B cell (primary cell): Measurements from ENCODE around the gene POMT1. TPM values are rescaled to one million over a fixed set of nuclear protein-coding genes. Genes with fewer than 3 reads are reported as not detected.

Experiments
- ATAC-seq: fragments of 200-7000 bp; cut with Tn5 transposase; one replicate; pipeline ENCODE4 v1.10.0; 2021; ENCODE audit warnings: low read depth, mild to moderate bottlenecking, moderate number of reproducible peaks, moderate library complexity
- CTCF ChIA-PET: fragments of 350-600 bp; sonication (Branson Sonifier 250); formaldehyde crosslinking; loops from one replicate; lab custom pipeline; 2021; ENCODE audit warnings: antibody characterized with exemption, inconsistent platforms; lab: Charles Lee
- POLR2A ChIA-PET: fragments of 350-600 bp; sonication (Branson Sonifier 250); formaldehyde crosslinking; loops from one replicate; lab custom pipeline; 2021; ENCODE audit warnings: antibody characterized with exemption; lab: Charles Lee
- DNase-seq: peaks from one replicate; pipeline ENCODE4 v3.0.0; 2013
- H2AFZ ChIP-seq: 2 replicates; pipeline ENCODE4 v1.6.1; 2012; ENCODE audit warnings: mild to moderate bottlenecking, low read depth, low read length; ENCODE audit not compliant: insufficient read depth, poor library complexity, severe bottlenecking
- H3K27ac ChIP-seq, 2 donors: 1 replicate in 1 of 2; 2 replicates in 1 of 2; pipeline ENCODE4 v1.5.1; 2012 to 2013; ENCODE audit warnings: low read length in 2 of 2, mild to moderate bottlenecking in 2 of 2, moderate library complexity in 1 of 2
- H3K27me3 ChIP-seq, 4 experiments: fragments of 200-600 bp in 1 of 4; sonication (generic) in 1 of 4; replicated peaks in 1 of 4; 1 replicate in 2 of 4; 2 replicates in 2 of 4; pipeline versions ENCODE4 v1.6.1 to v1.7.0; 2013 to 2016; ENCODE audit warnings: low read length in 3 of 4, mild to moderate bottlenecking in 2 of 4, mixed read lengths in 1 of 4, moderate library complexity in 1 of 4; ENCODE audit not compliant: insufficient read depth in 4 of 4, control insufficient read depth in 3 of 4; ENCODE audit errors: control extremely low read depth in 1 of 4
- H3K36me3 ChIP-seq, 2 experiments: replicated peaks in 1 of 2; 1 replicate in 1 of 2; 2 replicates in 1 of 2; pipeline versions ENCODE4 v1.6.1 to v1.7.1; 2013; ENCODE audit warnings: low read length in 1 of 2; ENCODE audit not compliant: insufficient read depth in 2 of 2, control insufficient read depth in 1 of 2; ENCODE audit errors: control extremely low read depth in 1 of 2, extremely low read depth in 1 of 2
- H3K4me1 ChIP-seq, 2 donors: fragments of 200-600 bp in 1 of 2; sonication (generic) in 1 of 2; 1 replicate in 1 of 2; 2 replicates in 1 of 2; pipeline versions ENCODE4 v1.5.1 to v1.6.1; 2013 to 2017; ENCODE audit warnings: low read length in 2 of 2; ENCODE audit not compliant: control insufficient read depth in 2 of 2, insufficient read depth in 2 of 2
- H3K4me2 ChIP-seq: replicated peaks from 2 replicates; pipeline ENCODE3; 2012; ENCODE audit warnings: mild to moderate bottlenecking, low read depth, low read length; ENCODE audit not compliant: poor library complexity, severe bottlenecking
- H3K4me3 ChIP-seq, 5 experiments: fragments of 200-600 bp in 1 of 5; sonication (generic) in 1 of 5; 1 replicate in 3 of 5; 2 replicates in 2 of 5; pipeline versions ENCODE4 v1.5.1 to v1.7.0; 2011 to 2016; ENCODE audit warnings: low read length in 4 of 5, mild to moderate bottlenecking in 4 of 5, low read depth in 2 of 5, control low read depth in 1 of 5, moderate library complexity in 1 of 5; ENCODE audit not compliant: insufficient read depth in 1 of 5; ENCODE audit errors: control extremely low read depth in 1 of 5, extremely low read depth in 1 of 5
- H3K79me2 ChIP-seq: fragments of 200-600 bp; sonication (generic); one replicate; pipeline ENCODE4 v1.6.0; 2016; ENCODE audit warnings: low read length; ENCODE audit not compliant: control insufficient read depth, insufficient read depth
- H3K9ac ChIP-seq: fragments of 200-600 bp; sonication (generic); 2 replicates; pipeline ENCODE4 v1.6.1; 2017; ENCODE audit warnings: mild to moderate bottlenecking, low read length, moderate library complexity
- H3K9me3 ChIP-seq, 3 donors: one replicate each; pipeline versions ENCODE4 v1.6.1 to v1.7.1; 2013; ENCODE audit warnings: low read length in 2 of 3; ENCODE audit not compliant: control insufficient read depth in 2 of 3, insufficient read depth in 1 of 3; ENCODE audit errors: control extremely low read depth in 1 of 3
- H4K20me1 ChIP-seq: 2 replicates; pipeline ENCODE4 v1.6.0; 2012; ENCODE audit warnings: mild to moderate bottlenecking, low read length; ENCODE audit not compliant: insufficient read depth, control insufficient read depth, poor library complexity, severe bottlenecking
- H3K27ac Mint-ChIP-seq: one replicate; pipeline ENCODE4 v1.8.0; 2021; ENCODE audit warnings: mixed read lengths
- H3K27me3 Mint-ChIP-seq: one replicate; pipeline ENCODE4 v1.8.0; 2021; ENCODE audit warnings: mixed read lengths
- H3K4me1 Mint-ChIP-seq: one replicate; pipeline ENCODE4 v1.8.0; 2021; ENCODE audit warnings: mixed read lengths
- H3K4me3 Mint-ChIP-seq: one replicate; pipeline ENCODE4 v1.8.0; 2021; ENCODE audit warnings: mixed read lengths
- H3K9me3 Mint-ChIP-seq: one replicate; pipeline ENCODE4 v1.8.0; 2022; ENCODE audit warnings: mixed read lengths; ENCODE audit not compliant: insufficient read depth
- EZH2 ChIP-seq: IDR thresholded peaks from 2 replicates; pipeline ENCODE4 v1.6.1; 2012; ENCODE audit warnings: borderline replicate concordance, low read depth, mild to moderate bottlenecking, moderate library complexity, low read length; ENCODE audit not compliant: insufficient read depth, poor library complexity, severe bottlenecking
- WGBS: methylation state at CpG from one replicate; pipeline ENCODE4 v1.1.5; 2013; ENCODE audit warnings: missing lambda C conversion rate; ENCODE audit not compliant: insufficient coverage; 5-methylcytosine and 5-hydroxymethylcytosine counted together
- intact Hi-C: fragments of 100-400 bp; cut with micrococcal nuclease; formaldehyde crosslinking; loops from one replicate; pipeline ENCODE4 v1.10.0; 2022
- polyA plus RNA-seq: library from polyadenylated mRNA; depleted of rRNA; stranded (reverse); fragments of >200 nt; gene quantifications from 2 replicates; pipeline ENCODE4 v1.2.3, GENCODE V29; 2012
- total RNA-seq, 2 donors: library from RNA; stranded (reverse); fragments of 120-200 nt in 1 of 2; gene quantifications; 1 replicate in 1 of 2; 2 replicates in 1 of 2; pipeline versions ENCODE4 v1.2.3 to v1.2.4, GENCODE V29; 2013 to 2022
- TF ChIP-seq, protein P1 (sequence below): fragments of 200-600 bp; IDR thresholded peaks from one replicate; pipeline ENCODE4 v1.8.0; 2022; ENCODE audit warnings: antibody characterized with exemption, mild to moderate bottlenecking

The POMT1 gene
- total and polyA plus RNA-seq, 2 donors (not counting 1 experiment from before 2014, with no cell fraction given): 41.9 to 42.0 TPM

DNA sequence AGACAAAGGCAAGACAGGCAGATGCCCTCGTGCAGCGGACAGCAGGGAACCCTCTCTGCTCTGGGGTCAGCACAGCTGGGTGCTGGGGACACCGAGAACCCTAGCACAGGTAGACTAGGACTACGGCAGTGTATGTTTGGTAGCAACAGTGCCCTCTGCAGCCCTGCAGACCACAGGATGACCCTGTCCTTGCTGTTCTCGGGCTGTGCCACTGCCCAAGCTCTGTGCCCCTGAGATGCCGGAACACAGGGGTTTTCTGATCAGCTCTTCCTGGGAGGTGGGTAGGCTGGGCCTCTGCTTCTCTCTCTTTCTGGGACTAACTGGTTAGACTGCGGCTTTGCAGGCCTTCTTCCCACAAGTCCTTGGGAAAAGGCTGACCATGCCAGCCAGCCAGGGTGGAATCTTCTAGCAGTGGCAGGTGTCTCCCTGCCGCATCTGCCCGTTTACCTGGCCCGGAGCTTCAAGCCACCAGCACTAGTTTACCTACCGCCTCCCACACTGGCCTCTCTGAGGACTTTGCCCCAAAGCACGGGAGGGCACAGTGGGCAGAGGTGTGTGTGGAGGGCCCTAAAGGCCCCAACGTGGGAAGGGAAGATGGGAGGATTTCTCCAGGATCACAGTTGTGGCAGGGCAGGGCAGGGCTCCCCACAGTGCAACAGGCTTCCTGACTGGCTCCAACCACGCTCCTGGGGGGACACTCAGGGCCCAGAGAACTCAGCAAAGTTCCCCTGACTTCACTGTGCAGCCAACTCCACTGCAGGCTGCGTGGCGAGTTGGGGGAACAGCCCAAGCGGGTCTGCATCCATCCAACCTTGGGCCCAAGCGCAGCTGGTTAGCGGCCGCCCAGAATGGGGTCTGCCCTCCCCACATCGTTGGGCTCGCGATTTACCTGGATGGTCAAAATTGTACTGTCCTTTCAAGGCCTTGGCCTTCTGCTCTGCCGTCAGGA, 27.2 kb downstream of the POMT1 start:
- DNase-seq: no peak
- peaks cover 0 to 37% of the 10 kb centered on the region in 2 experiments for H3K36me3 ChIP-seq
- peak overlapping the region in 4 of 5 experiments; percentile 55 to 88 (median 74) for H3K4me3 ChIP-seq
- Mint-ChIP-seq H3K4me3 (peak overlapping the region; percentile 79), H3K27ac (peak overlapping the region; percentile 67), H3K27me3 (no peaks in the 10 kb centered on the region), H3K9me3 (no peaks in the 10 kb centered on the region), H3K4me1 (peaks cover 15% of the 10 kb centered on the region)
- peak overlapping the region; percentile 94 for H3K4me2 ChIP-seq
- TF ChIP-seq, protein P1, sequence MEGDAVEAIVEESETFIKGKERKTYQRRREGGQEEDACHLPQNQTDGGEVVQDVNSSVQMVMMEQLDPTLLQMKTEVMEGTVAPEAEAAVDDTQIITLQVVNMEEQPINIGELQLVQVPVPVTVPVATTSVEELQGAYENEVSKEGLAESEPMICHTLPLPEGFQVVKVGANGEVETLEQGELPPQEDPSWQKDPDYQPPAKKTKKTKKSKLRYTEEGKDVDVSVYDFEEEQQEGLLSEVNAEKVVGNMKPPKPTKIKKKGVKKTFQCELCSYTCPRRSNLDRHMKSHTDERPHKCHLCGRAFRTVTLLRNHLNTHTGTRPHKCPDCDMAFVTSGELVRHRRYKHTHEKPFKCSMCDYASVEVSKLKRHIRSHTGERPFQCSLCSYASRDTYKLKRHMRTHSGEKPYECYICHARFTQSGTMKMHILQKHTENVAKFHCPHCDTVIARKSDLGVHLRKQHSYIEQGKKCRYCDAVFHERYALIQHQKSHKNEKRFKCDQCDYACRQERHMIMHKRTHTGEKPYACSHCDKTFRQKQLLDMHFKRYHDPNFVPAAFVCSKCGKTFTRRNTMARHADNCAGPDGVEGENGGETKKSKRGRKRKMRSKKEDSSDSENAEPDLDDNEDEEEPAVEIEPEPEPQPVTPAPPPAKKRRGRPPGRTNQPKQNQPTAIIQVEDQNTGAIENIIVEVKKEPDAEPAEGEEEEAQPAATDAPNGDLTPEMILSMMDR: no peak
- TF ChIP-seq EZH2: no peak
- 78% methylated on average over 24 of the region's 24 CpGs for WGBS
- intact Hi-C loops: loop anchor here (5.0 kb wide), 1 partner anchor 37 kb away; no protein-coding TSS in a partner anchor
- ChIA-PET POLR2A (interaction anchor here (0.6 kb wide), 1 partner anchor 157 kb away, joined by 4 read pairs; no protein-coding TSS in a partner anchor), CTCF (no interaction called here)
- H3K79me2 ChIP-seq: peaks cover 8% of the 10 kb centered on the region
- peak overlapping the region; percentile 87 for H3K9ac ChIP-seq
- ATAC-seq: no peak
- no peaks in the 10 kb centered on the region for H3K9me3 ChIP-seq
- H3K27ac ChIP-seq: peak overlapping the region in 1 of 2 donors; percentile 64
- H4K20me1 ChIP-seq: no peaks in the 10 kb centered on the region
- no peaks in the 10 kb centered on the region for H3K27me3 ChIP-seq
- peaks cover 19 to 24% of the 10 kb centered on the region in 2 donors for H3K4me1 ChIP-seq
- H2AFZ ChIP-seq: peak overlapping the region; percentile 97
